Suprapubic skin (tissue), 4 donors: ENCODE measurements around the gene P2RY14. TPM values are rescaled to one million over a fixed set of nuclear protein-coding genes. Genes with fewer than 3 reads are reported as not detected.

Experiments
- DNase-seq, 2 donors: peaks; one replicate each; pipeline ENCODE4 v3.0.0-alpha.2; 2019; ENCODE audit warnings: low spot score in 2 of 2
- H3K27ac ChIP-seq: fragments of 200-600 bp; sonication (generic); one replicate; pipeline ENCODE4 v1.5.1; 2019
- H3K27me3 ChIP-seq: fragments of 200-600 bp; sonication (generic); one replicate; pipeline ENCODE4 v1.5.1; 2019
- H3K36me3 ChIP-seq: fragments of 200-600 bp; sonication (generic); one replicate; pipeline ENCODE4 v1.5.1; 2019
- H3K4me1 ChIP-seq: fragments of 200-600 bp; sonication (generic); one replicate; pipeline ENCODE4 v1.5.1; 2019
- H3K4me3 ChIP-seq: fragments of 200-600 bp; sonication (generic); one replicate; pipeline ENCODE4 v1.5.1; 2019; ENCODE audit warnings: mild to moderate bottlenecking
- H3K9me3 ChIP-seq: fragments of 200-600 bp; sonication (generic); one replicate; pipeline ENCODE4 v1.5.1; 2019
- CTCF ChIP-seq, 2 donors: fragments of 200-600 bp in 1 of 2; fragments of 450-650 bp in 1 of 2; sonication (generic) in 1 of 2; IDR thresholded peaks; one replicate each; pipeline ENCODE4 v1.5.1; 2016 to 2019; ENCODE audit warnings: antibody characterized with exemption in 2 of 2, mild to moderate bottlenecking in 1 of 2, moderate library complexity in 1 of 2
- EP300 ChIP-seq: sonication (generic); formaldehyde crosslinking; IDR thresholded peaks from one replicate; pipeline ENCODE4 v1.6.1; 2017; ENCODE audit warnings: antibody characterized with exemption
- POLR2A ChIP-seq, 2 donors: fragments of 450-650 bp; IDR thresholded peaks; one replicate each; pipeline ENCODE4 v1.6.1; 2017; ENCODE audit warnings: antibody characterized with exemption in 2 of 2, mild to moderate bottlenecking in 2 of 2, moderate library complexity in 2 of 2
- POLR2AphosphoS5 ChIP-seq, 3 donors: sonication (generic); formaldehyde crosslinking; IDR thresholded peaks; one replicate each; pipeline ENCODE4 v1.6.1; 2017; ENCODE audit warnings: antibody characterized with exemption in 3 of 3
- WGBS: methylation state at CpG from one replicate; pipeline ENCODE4 v1.1.5; 2018; 5-methylcytosine and 5-hydroxymethylcytosine counted together
- total RNA-seq, 4 donors: library from RNA; depleted of rRNA; stranded (reverse); fragments of >200 nt; gene quantifications; one replicate each; pipeline ENCODE4 v1.1.0, GENCODE V29; 2016

P2RY14 gene
- total RNA-seq, 4 donors from 2014 or later = 1.1 to 4.2 (median 2.4) TPM

DNA sequence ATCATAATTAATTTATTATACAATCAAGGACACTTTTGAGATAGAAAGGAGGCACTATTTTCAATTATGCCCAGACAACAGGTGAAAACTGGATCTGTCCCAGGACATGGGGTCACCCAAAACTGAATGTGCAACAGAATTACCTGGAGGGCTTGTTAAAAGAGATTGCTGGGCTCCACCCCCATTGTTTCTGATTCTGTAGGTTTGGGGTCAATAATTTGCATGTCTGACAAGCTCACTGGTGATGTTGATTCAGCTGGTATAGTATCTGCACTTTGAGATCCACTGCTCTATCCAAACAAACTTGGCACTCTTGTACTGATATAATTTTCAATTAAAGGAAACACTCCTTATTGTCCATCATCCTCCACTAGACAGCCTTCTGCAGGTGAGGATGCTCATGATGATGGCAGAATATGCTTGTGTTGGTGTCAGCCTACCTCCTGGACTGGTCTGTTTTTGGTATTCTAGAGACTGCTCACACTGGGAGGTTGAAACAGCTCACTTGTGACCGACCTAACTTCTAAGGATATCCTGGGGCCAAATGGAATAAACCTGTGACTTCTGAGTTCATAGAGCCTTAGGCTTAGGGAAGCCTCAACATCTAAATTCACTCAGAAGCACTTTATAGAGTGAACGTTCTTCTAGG, 2.2 kb downstream of the P2RY14 start:
- no peaks in the 10 kb centered on the region for H3K4me1 ChIP-seq
- no peaks in the 10 kb centered on the region for H3K36me3 ChIP-seq
- TF ChIP-seq POLR2AphosphoS5 (IDR thresholded peaks at IDR 0.05) (no peak), CTCF (IDR thresholded peaks at IDR 0.05) (no peak), EP300 (no peak)
- no peak overlapping the region for H3K27ac ChIP-seq
- 59% methylated on average over 2 of the region's 2 CpGs for WGBS
- peak overlapping the region; percentile 6 for H3K4me3 ChIP-seq
- DNase-seq = no peak
- H3K27me3 ChIP-seq = no peaks in the 10 kb centered on the region
- no peaks in the 10 kb centered on the region for H3K9me3 ChIP-seq

GRCh38 chr3:151275091-151275490, 3.3 kb downstream of the P2RY14 start:
- TF ChIP-seq EP300 (no peak), POLR2AphosphoS5 (IDR thresholded peaks at IDR 0.05) (no peak), POLR2A (IDR thresholded peaks at IDR 0.05) (no peak), CTCF (IDR thresholded peaks at IDR 0.05) (no peak)
- H3K27ac ChIP-seq = no peak overlapping the region
- H3K4me3 ChIP-seq = no peak overlapping the region
- no peak for DNase-seq
- WGBS = 80% methylated on average over 5 of the region's 5 CpGs
- H3K4me1 ChIP-seq = no peaks in the 10 kb centered on the region
- no peaks in the 10 kb centered on the region for H3K27me3 ChIP-seq
- no peaks in the 10 kb centered on the region for H3K36me3 ChIP-seq
- H3K9me3 ChIP-seq = no peaks in the 10 kb centered on the region

GRCh38 chr3:151269631-151270030, 8.7 kb downstream of the P2RY14 start:
- Histone ChIP-seq H3K27ac (no peak overlapping the region), H3K36me3 (no peaks in the 10 kb centered on the region), H3K9me3 (no peaks in the 10 kb centered on the region), H3K4me1 (peaks cover 3% of the 10 kb centered on the region), H3K27me3 (no peaks in the 10 kb centered on the region), H3K4me3 (no peak overlapping the region)
- 55% methylated on average over 5 of the region's 5 CpGs for WGBS
- TF ChIP-seq POLR2AphosphoS5 (IDR thresholded peaks at IDR 0.05) (no peak), CTCF (IDR thresholded peaks at IDR 0.05) (no peak), EP300 (no peak), POLR2A (IDR thresholded peaks at IDR 0.05) (no peak)
- no peak for DNase-seq

DNA sequence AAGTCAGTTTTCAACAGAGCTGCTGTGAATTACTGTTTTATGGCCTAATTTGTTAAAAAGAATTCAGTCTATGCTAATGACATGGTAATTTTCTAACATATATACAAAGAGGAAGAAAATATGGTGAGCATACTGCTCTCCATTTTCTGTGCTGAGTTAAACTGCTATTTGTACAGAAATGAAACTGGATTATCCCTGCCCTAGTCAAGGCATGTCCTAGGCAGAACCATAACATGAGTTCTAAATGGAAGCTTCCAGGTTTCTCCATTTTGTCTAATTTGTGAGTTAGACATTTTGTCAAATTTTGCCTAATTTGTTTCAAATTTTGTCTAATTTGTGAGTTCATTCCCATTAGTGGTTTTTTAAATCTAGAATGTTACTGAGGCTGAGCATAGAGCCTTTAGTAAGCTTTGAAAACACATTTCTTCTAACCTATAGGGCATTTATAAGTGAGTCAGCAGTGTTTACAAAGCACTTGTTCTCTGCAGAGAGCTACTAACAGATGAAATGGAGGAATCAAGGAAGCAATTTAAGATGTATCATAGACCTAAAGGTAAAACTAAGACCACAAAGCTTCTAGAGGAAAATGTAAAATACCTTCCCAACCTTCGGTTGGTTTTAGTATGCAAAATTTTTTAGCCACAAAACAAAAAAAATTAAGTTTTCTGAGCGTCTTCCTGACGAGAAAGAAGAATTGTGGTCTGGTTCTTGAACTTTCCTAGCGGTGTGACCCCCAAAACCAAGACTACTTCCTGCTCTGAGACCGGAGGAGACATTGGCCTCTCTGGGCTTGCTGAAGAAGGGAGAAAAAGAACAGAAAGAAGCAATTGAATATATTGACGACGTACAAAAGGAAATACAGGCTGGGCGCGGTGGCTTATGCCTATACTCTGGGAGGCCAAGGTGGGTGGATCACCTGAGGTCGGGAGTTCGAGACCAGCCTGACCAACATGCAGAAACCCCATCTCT, 9.8 kb downstream of the P2RY14 start:
- Histone ChIP-seq H3K27ac (no peak overlapping the region), H3K4me3 (no peak overlapping the region), H3K9me3 (no peaks in the 10 kb centered on the region), H3K27me3 (no peaks in the 10 kb centered on the region), H3K36me3 (no peaks in the 10 kb centered on the region), H3K4me1 (peaks cover 3% of the 10 kb centered on the region)
- WGBS = 91% methylated on average over 11 of the region's 11 CpGs
- no peak for DNase-seq
- TF ChIP-seq EP300 (no peak), POLR2A (IDR thresholded peaks at IDR 0.05) (no peak), POLR2AphosphoS5 (IDR thresholded peaks at IDR 0.05) (no peak), CTCF (IDR thresholded peaks at IDR 0.05) (no peak)

GRCh38 chr3:151267066-151267465, 11.3 kb downstream of the P2RY14 start:
- peaks cover 3% of the 10 kb centered on the region for H3K4me1 ChIP-seq
- no peak for TF ChIP-seq POLR2A (IDR thresholded peaks at IDR 0.05)
- no peak for TF ChIP-seq POLR2AphosphoS5 (IDR thresholded peaks at IDR 0.05)
- TF ChIP-seq CTCF (IDR thresholded peaks at IDR 0.05) = no peak
- no peak for TF ChIP-seq EP300
- H3K27ac ChIP-seq = no peak overlapping the region
- no peak for DNase-seq
- H3K9me3 ChIP-seq = no peaks in the 10 kb centered on the region
- H3K4me3 ChIP-seq = no peak overlapping the region
- no peaks in the 10 kb centered on the region for H3K27me3 ChIP-seq
- 95% methylated on average over 1 of the region's 1 CpG for WGBS
- H3K36me3 ChIP-seq = no peaks in the 10 kb centered on the region
